ENCODE data around the gene ZFP30.
"Not testable (repeated sequence)": the region's sequence is repeated elsewhere in the genome, so short reads cannot be mapped to it uniquely, and the experiment has no call there.

The ZFP30 gene

GRCh38 chr19:37683520-37683919 is 28.3 kb upstream of the ZFP30 start:
- ChIA-PET CTCF (no interaction called here), POLR2A (no interaction called here)
- DNase-seq (ENCODE audit: extremely low spot score), result no peak
- TF ChIP-seq CTCF (IDR thresholded peaks at IDR 0.05; ENCODE audit: control extremely low read depth, extremely low read depth, low read depth, missing control alignments), result no peak

- CTCF ChIA-PET, result no interaction called here
- POLR2A ChIA-PET, result interaction anchor here (0.6 kb wide), 1 partner anchor 19 kb away, joined by 4 read pairs; no protein-coding TSS in a partner anchor
- DNase-seq (ENCODE audit: extremely low spot score), result no peak
- TF ChIP-seq CTCF (IDR thresholded peaks at IDR 0.05; ENCODE audit: control extremely low read depth, extremely low read depth, low read depth, missing control alignments), result no peak
These were observed 14.2 kb upstream of the ZFP30 start for GRCh38 chr19:37669450-37669914.

- DNase-seq (ENCODE audit: extremely low spot score); POLR2A ChIA-PET: not testable (repeated sequence)
- CTCF ChIA-PET, result interaction anchor here (0.8 kb wide), 1 partner anchor 1067 kb away, joined by 3 read pairs; no protein-coding TSS in a partner anchor
These were observed 1.9 kb upstream of the ZFP30 start for GRCh38 chr19:37657157-37657556.

GRCh38 chr19:37655689-37656371 is 565 bp upstream of the ZFP30 start:
- TF ChIP-seq CTCF (IDR thresholded peaks at IDR 0.05; ENCODE audit: control extremely low read depth, extremely low read depth, low read depth, missing control alignments), result no peak
- CTCF ChIA-PET, result no interaction called here
- POLR2A ChIA-PET, result no interaction called here
- peak; percentile 87 for DNase-seq (ENCODE audit: extremely low spot score)

GRCh38 chr19:37654629-37655300 is 500 bp downstream of the ZFP30 start:
- DNase-seq (ENCODE audit: extremely low spot score), result peak; percentile 55
- TF ChIP-seq CTCF (IDR thresholded peaks at IDR 0.05; ENCODE audit: control extremely low read depth, extremely low read depth, low read depth, missing control alignments), result no peak
- ChIA-PET CTCF (no interaction called here), POLR2A (no interaction called here)

- TF ChIP-seq CTCF (IDR thresholded peaks at IDR 0.05; ENCODE audit: control extremely low read depth, extremely low read depth, low read depth, missing control alignments), result no peak
- CTCF ChIA-PET, result interaction anchor here (1.0 to 1.1 kb wide), 2 partner anchors 12 to 60 kb away, joined by 3 to 4 read pairs; partner anchors contain the start of genes ZNF540 and ZNF571
- POLR2A ChIA-PET, result no interaction called here
- no peak for DNase-seq (ENCODE audit: extremely low spot score)
These were observed 1.1 kb downstream of the ZFP30 start for GRCh38 chr19:37654118-37654517.

Data from GM10248 (cell line).